Measurements from ENCODE around the gene C6orf89.

Gene C6orf89

DNA sequence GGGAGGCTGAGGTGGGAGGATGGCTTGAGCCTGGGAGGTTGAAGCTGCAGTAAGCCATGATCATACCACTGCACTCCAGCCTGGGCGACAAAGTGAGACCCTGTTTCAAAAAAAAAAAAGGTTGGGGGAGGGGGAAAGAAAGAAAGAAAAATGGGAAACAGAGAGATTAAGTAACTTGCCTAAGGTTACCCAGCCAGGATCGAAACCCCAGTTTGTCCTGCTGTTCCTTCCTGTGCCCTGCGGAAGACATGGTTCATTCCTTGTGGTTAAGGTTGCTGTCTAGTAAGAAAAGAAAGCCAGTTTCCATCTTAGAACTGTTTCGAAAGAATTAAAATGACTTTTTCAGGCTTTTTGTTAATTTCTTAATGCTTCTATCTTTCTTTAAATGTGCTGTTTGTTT is 29.8 kb downstream of the C6orf89 start:
- DNase-seq (ENCODE audit: low read depth), result no peak
- no peak overlapping the region for H3K4me3 ChIP-seq (ENCODE audit: low read depth, low read length)

- no peak overlapping the region for H3K4me3 ChIP-seq (ENCODE audit: low read depth, low read length)
- peak; percentile 13 for DNase-seq (ENCODE audit: low read depth)
Observed at GRCh38 chr6:36916126-36916525, 30.4 kb downstream of the C6orf89 start.

DNA sequence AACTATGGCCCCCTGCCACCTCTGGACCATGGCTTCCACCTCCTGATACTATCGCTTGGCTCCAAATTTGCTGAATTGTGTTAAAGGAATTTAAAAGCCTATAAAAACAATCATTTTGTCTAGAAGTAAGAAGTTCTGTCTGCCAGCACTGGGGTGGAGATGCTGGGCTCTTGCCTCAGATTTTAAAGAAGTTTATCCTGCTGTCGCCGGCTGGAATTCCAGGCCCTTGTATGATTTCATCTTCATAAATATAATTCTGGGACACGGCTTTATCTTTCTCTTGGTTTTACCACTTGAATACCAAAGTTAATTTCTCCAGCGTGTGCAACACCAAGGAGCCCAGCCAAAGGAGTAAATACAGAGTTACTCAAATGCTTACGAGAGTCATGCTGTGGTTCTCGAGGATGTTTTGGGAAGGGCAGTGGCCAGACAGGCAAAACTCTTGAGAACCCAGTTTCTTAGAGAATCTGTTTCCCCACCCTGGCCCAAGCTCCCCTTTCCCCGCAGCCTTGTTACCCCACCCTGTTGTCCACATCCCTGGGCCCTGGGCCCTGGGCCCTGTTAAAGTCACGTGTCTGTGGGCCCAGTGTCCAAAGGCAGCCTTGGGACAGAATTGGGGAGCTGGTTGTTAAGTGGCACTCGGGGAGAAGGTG is 31.9 kb downstream of the C6orf89 start:
- no peak overlapping the region for H3K4me3 ChIP-seq (ENCODE audit: low read depth, low read length)
- no peak for DNase-seq (ENCODE audit: low read depth)

DNA sequence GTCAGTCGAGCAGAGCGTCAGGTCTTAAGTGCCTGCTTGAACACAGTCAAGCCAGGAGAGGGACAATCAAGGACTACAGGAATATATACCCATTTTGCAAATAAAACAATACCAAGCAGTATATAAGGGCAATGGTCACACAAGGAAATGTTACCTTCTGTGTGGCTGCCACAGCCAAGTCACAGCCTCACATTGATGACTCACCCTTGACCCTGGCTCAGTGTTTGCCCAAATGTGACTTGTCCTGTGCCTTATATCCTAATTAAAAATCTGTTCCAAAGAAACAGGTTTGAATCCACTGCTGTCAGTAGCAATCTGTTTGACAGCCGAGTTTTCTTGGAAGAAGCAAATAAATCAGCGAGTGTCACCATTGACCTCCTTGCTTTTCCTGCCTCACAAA is 34.3 kb downstream of the C6orf89 start:
- DNase-seq (ENCODE audit: low read depth), result no peak
- no peak overlapping the region for H3K4me3 ChIP-seq (ENCODE audit: low read depth, low read length)

GRCh38 chr6:36920546-36920945 is 34.8 kb downstream of the C6orf89 start:
- H3K4me3 ChIP-seq (ENCODE audit: low read depth, low read length), result no peak overlapping the region
- no peak for DNase-seq (ENCODE audit: low read depth)

- no peak overlapping the region for H3K4me3 ChIP-seq (ENCODE audit: low read depth, low read length)
- DNase-seq (ENCODE audit: low read depth), result peak; percentile 38
Observed at GRCh38 chr6:36924131-36924530, 38.4 kb downstream of the C6orf89 start.

DNA sequence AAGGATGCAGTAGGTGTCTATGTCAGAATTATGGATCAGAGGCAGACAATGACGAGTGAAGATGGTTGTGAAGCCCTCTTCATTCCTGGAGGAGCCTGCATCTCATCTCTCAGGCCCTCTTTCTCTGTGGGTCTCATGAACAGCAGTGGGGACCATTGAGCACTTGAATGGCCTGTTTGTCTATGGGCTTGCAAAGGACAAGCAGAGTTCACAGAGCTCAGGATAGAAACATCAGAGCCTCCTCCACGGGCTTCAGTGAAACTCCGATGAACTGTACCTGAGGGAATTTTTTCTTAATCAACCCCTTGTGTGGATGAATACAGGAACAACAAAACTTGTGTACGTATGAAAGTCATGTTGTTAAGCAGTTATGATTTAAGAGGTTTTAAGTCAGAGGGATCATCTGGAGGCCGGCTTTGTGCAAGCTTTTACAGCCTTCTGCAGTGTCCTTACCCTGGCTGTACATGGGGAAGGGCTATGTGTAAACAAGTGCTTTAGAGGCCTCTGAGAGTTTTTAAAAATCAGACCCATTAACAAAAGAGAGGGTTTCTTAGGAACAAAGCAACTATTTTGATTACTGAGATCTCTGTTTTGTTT is 39.1 kb downstream of the C6orf89 start:
- H3K4me3 ChIP-seq (ENCODE audit: low read depth, low read length), result no peak overlapping the region
- no peak for DNase-seq (ENCODE audit: low read depth)

GRCh38 chr6:36925809-36926208 is 40.1 kb downstream of the C6orf89 start:
- no peak overlapping the region for H3K4me3 ChIP-seq (ENCODE audit: low read depth, low read length)
- no peak for DNase-seq (ENCODE audit: low read depth)

DNA sequence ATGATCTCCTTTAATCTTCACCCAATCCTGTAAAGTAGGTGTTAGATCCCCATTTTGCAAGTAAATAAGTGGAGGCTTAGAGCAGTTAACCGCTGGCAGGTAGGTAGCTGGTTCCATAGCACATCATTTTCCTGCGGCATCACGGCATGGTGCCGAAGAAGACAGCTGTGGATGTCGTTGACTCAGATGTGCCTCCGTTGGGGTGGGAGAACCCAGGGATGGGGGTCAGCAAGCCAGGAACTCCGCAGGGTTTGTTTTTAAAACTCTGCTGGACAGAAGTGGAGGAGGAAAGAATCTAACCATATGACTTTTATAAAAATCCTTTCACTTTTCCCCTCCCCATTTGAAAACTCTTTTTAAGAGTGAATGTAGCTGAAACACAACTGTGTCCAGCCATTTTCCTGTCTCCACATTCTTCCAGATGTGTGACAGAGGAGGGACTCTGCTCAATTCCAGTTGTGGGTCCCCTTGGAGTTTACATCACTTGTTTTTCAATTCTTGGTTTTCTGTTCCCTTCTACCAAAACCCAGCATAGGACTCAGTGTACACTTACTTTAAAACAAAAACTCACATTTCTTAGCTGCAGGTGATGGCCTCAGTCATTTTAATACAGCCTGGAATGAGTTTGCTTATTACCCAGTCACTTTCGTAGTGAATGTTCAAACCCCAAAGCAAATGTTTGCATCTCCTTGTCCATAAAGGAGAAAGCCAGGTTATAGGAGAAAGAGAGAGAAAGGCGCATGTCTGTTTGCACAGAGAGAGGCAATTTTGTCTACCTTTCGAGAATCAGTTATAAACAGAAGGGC is 41.2 kb downstream of the C6orf89 start:
- DNase-seq (ENCODE audit: low read depth), result no peak

GRCh38 chr6:36927691-36928546 is 42.2 kb downstream of the C6orf89 start:
- no peak for DNase-seq (ENCODE audit: low read depth)

More for the DNA sequence above, 41.2 kb downstream of the C6orf89 start:
- H3K4me3 ChIP-seq (ENCODE audit: low read depth, low read length), result no peak overlapping the region

GRCh38 chr6:36928547-36928918 is 42.8 kb downstream of the C6orf89 start:
- no peak for DNase-seq (ENCODE audit: low read depth)
- H3K4me3 ChIP-seq (ENCODE audit: low read depth, low read length), result no peak overlapping the region

More at GRCh38 chr6:36927691-36928546, 42.2 kb downstream of the C6orf89 start:
- H3K4me3 ChIP-seq (ENCODE audit: low read depth, low read length), result no peak overlapping the region

- DNase-seq (ENCODE audit: low read depth), result no peak
- no peak overlapping the region for H3K4me3 ChIP-seq (ENCODE audit: low read depth, low read length)
Observed at GRCh38 chr6:36929152-36929551, 43.4 kb downstream of the C6orf89 start.

- no peak overlapping the region for H3K4me3 ChIP-seq (ENCODE audit: low read depth, low read length)
- peak; percentile 65 for DNase-seq (ENCODE audit: low read depth)
Observed at GRCh38 chr6:36929607-36930006, 43.9 kb downstream of the C6orf89 start.

DNA sequence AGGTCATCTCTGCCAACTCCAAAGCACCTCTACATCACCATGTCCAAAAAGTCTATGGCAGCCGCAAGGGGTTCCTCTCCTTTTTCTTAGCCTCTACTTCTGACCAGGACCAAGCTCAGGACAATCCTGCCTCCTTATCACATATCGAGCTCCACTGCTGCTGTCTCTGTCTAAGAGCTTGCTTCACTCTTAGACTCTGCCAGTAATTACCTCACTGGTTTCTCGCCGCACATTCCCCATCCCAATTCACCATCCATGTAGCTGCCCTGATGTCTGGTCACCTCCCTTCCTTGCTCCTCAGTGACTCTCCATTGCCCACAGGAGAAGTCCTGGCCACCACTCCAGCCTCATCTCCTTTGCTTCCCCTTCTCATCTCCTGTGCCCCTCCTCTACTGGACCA is 44.7 kb downstream of the C6orf89 start:
- DNase-seq (ENCODE audit: low read depth), result no peak
- no peak overlapping the region for H3K4me3 ChIP-seq (ENCODE audit: low read depth, low read length)

GRCh38 chr6:36933102-36933501 is 47.4 kb downstream of the C6orf89 start:
- no peak for DNase-seq (ENCODE audit: low read depth)
- no peak overlapping the region for H3K4me3 ChIP-seq (ENCODE audit: low read depth, low read length)

DNA sequence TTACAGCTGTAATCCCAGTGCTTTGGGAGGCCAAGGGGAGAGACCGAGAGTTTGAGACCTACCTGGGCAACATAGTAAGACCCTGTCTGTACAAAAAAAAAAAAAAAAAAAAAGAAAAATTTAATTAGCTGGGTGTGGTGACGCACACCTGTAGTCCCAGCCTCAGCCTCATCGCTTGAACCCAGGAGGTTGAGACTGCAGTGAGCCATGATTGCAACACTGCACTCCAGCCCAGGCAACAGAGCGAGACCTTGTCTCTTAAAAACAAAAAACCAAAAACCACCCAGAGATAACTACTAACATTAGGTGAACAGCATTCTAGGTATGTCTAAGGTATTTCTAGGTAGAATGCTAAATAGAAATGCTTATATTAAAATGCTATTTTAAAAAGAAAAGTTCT is 47.8 kb downstream of the C6orf89 start:
- DNase-seq (ENCODE audit: low read depth), result no peak
- no peak overlapping the region for H3K4me3 ChIP-seq (ENCODE audit: low read depth, low read length)

GRCh38 chr6:36934901-36935300 is 49.1 kb downstream of the C6orf89 start:
- DNase-seq (ENCODE audit: low read depth), result no peak

GRCh38 chr6:36936824-36937223 is 51.1 kb downstream of the C6orf89 start:
- no peak for DNase-seq (ENCODE audit: low read depth)
- H3K4me3 ChIP-seq (ENCODE audit: low read depth, low read length), result no peak overlapping the region

More at GRCh38 chr6:36934901-36935300, 49.1 kb downstream of the C6orf89 start:
- no peak overlapping the region for H3K4me3 ChIP-seq (ENCODE audit: low read depth, low read length)

- DNase-seq (ENCODE audit: low read depth), result no peak
- H3K4me3 ChIP-seq (ENCODE audit: low read depth, low read length), result no peak overlapping the region
Observed at GRCh38 chr6:36937896-36938295, 52.1 kb downstream of the C6orf89 start.

DNA sequence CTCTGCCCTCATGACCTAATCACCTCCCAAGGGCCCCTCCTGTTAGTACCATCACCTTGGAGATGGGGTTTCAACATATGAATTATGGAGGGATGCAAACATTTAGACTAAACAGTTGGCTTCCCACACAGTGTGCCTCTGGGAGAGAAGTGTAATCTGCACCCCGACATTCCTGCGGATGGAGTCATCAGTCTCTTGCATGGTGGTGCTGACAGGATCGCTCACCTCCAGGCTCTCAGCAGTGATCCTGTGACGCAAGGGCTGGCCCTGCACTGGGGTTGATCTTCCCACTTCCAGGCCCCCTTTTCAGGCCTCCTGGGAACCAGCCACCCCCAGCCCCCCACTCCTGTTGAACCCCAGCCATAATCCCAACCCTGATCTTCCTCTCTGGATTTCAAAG is 52.8 kb downstream of the C6orf89 start:
- peak; percentile 81 for DNase-seq (ENCODE audit: low read depth)
- no peak overlapping the region for H3K4me3 ChIP-seq (ENCODE audit: low read depth, low read length)

Data from skeletal muscle cell (primary cell).